HEK293 (cell line): Measurements from ENCODE around the gene MINDY1.
A peak's percentile ranks its signal among the peaks of the same experiment; 100 is the strongest.

ENCODE experiments used
- GLI4 ChIP-seq: fragments of 450-650 bp; formaldehyde crosslinking; IDR thresholded peaks from 2 replicates; pipeline ENCODE4 v1.5.1; 2016; ENCODE audit warnings: missing biosample characterization, missing genetic modification characterization
- GLIS2 ChIP-seq: fragments of 450-650 bp; formaldehyde crosslinking; IDR thresholded peaks from 2 replicates; pipeline ENCODE4 v1.5.1; 2016; ENCODE audit warnings: missing biosample characterization, missing genetic modification characterization
- IKZF3 ChIP-seq: fragments of 450-650 bp; IDR thresholded peaks from 2 replicates; pipeline ENCODE4 v1.5.0; 2018; ENCODE audit warnings: missing biosample characterization, mild to moderate bottlenecking, missing genetic modification characterization, moderate library complexity
- KLF1 ChIP-seq: fragments of 450-650 bp; formaldehyde crosslinking; IDR thresholded peaks from 2 replicates; pipeline ENCODE4 v1.5.1; 2016; ENCODE audit warnings: missing biosample characterization, missing genetic modification characterization
- SP7 ChIP-seq: fragments of 450-650 bp; formaldehyde crosslinking; IDR thresholded peaks from 2 replicates; pipeline ENCODE4 v1.5.1; 2016; ENCODE audit warnings: missing biosample characterization, missing genetic modification characterization
- ZBTB17 ChIP-seq: fragments of 450-650 bp; formaldehyde crosslinking; IDR thresholded peaks from 2 replicates; pipeline ENCODE4 v1.5.1; 2016; ENCODE audit warnings: missing biosample characterization, missing genetic modification characterization
- ZBTB20 ChIP-seq: fragments of 450-650 bp; formaldehyde crosslinking; IDR thresholded peaks from 2 replicates; pipeline ENCODE4 v1.5.1; 2016; ENCODE audit warnings: missing biosample characterization, missing genetic modification characterization
- ZFP37 ChIP-seq: fragments of 450-650 bp; formaldehyde crosslinking; IDR thresholded peaks from 2 replicates; pipeline ENCODE4 v1.5.1; 2016; ENCODE audit warnings: missing biosample characterization, missing genetic modification characterization
- ZNF133 ChIP-seq: fragments of 450-650 bp; formaldehyde crosslinking; IDR thresholded peaks from 2 replicates; pipeline ENCODE4 v1.5.1; 2016; ENCODE audit warnings: missing biosample characterization, missing genetic modification characterization
- ZNF184 ChIP-seq: fragments of 450-650 bp; IDR thresholded peaks from 2 replicates; pipeline ENCODE4 v1.5.1; 2018; ENCODE audit warnings: missing biosample characterization, mild to moderate bottlenecking, missing genetic modification characterization
- ZNF48 ChIP-seq: fragments of 450-650 bp; formaldehyde crosslinking; IDR thresholded peaks from 2 replicates; pipeline ENCODE4 v1.5.1; 2016; ENCODE audit warnings: missing biosample characterization, missing genetic modification characterization
- ZNF600 ChIP-seq: fragments of 450-650 bp; formaldehyde crosslinking; IDR thresholded peaks from 2 replicates; pipeline ENCODE4 v1.5.1; 2016; ENCODE audit warnings: missing biosample characterization, missing genetic modification characterization
- ZNF76 ChIP-seq: fragments of 450-650 bp; formaldehyde crosslinking; IDR thresholded peaks from 2 replicates; pipeline ENCODE4; 2016; ENCODE audit warnings: low read depth, missing biosample characterization, missing genetic modification characterization, borderline replicate concordance
- ZNF843 ChIP-seq: fragments of 450-650 bp; formaldehyde crosslinking; IDR thresholded peaks from 2 replicates; pipeline ENCODE4 v1.5.1; 2016; ENCODE audit warnings: missing biosample characterization, missing genetic modification characterization
- ZSCAN23 ChIP-seq: fragments of 450-650 bp; formaldehyde crosslinking; IDR thresholded peaks from 2 replicates; pipeline ENCODE4 v1.5.1; 2016; ENCODE audit warnings: missing biosample characterization, missing genetic modification characterization
- ZSCAN30 ChIP-seq: fragments of 450-650 bp; IDR thresholded peaks from 2 replicates; pipeline ENCODE4 v1.5.1; 2018; ENCODE audit warnings: missing biosample characterization, mild to moderate bottlenecking, missing genetic modification characterization, moderate library complexity
- TF ChIP-seq, protein P1 (sequence below): fragments of 450-650 bp; formaldehyde crosslinking; IDR thresholded peaks from 2 replicates; pipeline ENCODE4 v1.5.1; 2016; ENCODE audit warnings: missing biosample characterization, missing genetic modification characterization
- TF ChIP-seq, protein P2 (sequence below): fragments of 450-650 bp; formaldehyde crosslinking; IDR thresholded peaks from 2 replicates; pipeline ENCODE4 v1.5.1; 2016; ENCODE audit warnings: missing biosample characterization, missing genetic modification characterization
- TF ChIP-seq, protein P3 (sequence below): fragments of 450-650 bp; formaldehyde crosslinking; IDR thresholded peaks from 2 replicates; pipeline ENCODE4 v1.5.1; 2016; ENCODE audit warnings: missing biosample characterization, missing genetic modification characterization
- TF ChIP-seq, protein P4 (sequence below): fragments of 450-650 bp; formaldehyde crosslinking; IDR thresholded peaks from 2 replicates; pipeline ENCODE4 v1.5.1; 2016; ENCODE audit warnings: missing biosample characterization, missing genetic modification characterization
- TF ChIP-seq, protein P5 (sequence below): fragments of 450-650 bp; formaldehyde crosslinking; IDR thresholded peaks from 2 replicates; pipeline ENCODE4 v1.5.1; 2016; ENCODE audit warnings: missing biosample characterization, missing genetic modification characterization
- TF ChIP-seq, protein P6 (sequence below): fragments of 450-650 bp; formaldehyde crosslinking; IDR thresholded peaks from 2 replicates; pipeline ENCODE4 v1.5.1; 2017; ENCODE audit warnings: missing biosample characterization, missing genetic modification characterization

The MINDY1 gene

DNA sequence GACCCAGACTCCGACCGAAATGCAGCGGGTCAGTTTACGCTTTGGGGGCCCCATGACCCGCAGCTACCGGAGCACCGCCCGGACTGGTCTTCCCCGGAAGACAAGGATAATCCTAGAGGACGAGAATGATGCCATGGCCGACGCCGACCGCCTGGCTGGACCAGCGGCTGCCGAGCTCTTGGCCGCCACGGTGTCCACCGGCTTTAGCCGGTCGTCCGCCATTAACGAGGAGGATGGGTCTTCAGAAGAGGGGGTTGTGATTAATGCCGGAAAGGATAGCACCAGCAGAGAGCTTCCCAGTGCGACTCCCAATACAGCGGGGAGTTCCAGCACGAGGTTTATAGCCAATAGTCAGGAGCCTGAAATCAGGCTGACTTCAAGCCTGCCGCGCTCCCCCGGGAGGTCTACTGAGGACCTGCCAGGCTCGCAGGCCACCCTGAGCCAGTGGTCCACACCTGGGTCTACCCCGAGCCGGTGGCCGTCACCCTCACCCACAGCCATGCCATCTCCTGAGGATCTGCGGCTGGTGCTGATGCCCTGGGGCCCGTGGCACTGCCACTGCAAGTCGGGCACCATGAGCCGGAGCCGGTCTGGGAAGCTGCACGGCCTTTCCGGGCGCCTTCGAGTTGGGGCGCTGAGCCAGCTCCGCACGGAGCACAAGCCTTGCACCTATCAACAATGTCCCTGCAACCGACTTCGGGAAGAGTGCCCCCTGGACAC, 41.4 kb upstream of the MINDY1 start (continued):
- TF ChIP-seq GLIS2 (tag by site-specific recombination) (peak; percentile 27), ZFP37 (tag by site-specific recombination) (0 out of 2 replicates have a peak, but pooled peaks have one; percentile 27), ZNF843 (no peak), ZNF133 (tag by site-specific recombination) (no peak), IKZF3 (tag by site-specific recombination) (no peak), ZNF184 (tag by site-specific recombination) (no peak), ZNF600 (tag by site-specific recombination) (peak; percentile 74), ZBTB20 (tag by site-specific recombination) (0 out of 2 replicates have a peak, but pooled peaks have one; percentile 81), ZNF76 (peak; percentile 57; the same call in 1 of the 2 replicates), SP7 (tag by site-specific recombination) (0 out of 2 replicates have a peak, but pooled peaks have one; percentile 11), ZNF48 (no peak), ZSCAN23 (tag by site-specific recombination) (no peak), ZBTB17 (tag by site-specific recombination) (peak; percentile 73), KLF1 (no peak), GLI4 (no peak), ZSCAN30 (tag by site-specific recombination) (peak; percentile 9; the same call in 1 of the 2 replicates)
- TF ChIP-seq, protein P1, sequence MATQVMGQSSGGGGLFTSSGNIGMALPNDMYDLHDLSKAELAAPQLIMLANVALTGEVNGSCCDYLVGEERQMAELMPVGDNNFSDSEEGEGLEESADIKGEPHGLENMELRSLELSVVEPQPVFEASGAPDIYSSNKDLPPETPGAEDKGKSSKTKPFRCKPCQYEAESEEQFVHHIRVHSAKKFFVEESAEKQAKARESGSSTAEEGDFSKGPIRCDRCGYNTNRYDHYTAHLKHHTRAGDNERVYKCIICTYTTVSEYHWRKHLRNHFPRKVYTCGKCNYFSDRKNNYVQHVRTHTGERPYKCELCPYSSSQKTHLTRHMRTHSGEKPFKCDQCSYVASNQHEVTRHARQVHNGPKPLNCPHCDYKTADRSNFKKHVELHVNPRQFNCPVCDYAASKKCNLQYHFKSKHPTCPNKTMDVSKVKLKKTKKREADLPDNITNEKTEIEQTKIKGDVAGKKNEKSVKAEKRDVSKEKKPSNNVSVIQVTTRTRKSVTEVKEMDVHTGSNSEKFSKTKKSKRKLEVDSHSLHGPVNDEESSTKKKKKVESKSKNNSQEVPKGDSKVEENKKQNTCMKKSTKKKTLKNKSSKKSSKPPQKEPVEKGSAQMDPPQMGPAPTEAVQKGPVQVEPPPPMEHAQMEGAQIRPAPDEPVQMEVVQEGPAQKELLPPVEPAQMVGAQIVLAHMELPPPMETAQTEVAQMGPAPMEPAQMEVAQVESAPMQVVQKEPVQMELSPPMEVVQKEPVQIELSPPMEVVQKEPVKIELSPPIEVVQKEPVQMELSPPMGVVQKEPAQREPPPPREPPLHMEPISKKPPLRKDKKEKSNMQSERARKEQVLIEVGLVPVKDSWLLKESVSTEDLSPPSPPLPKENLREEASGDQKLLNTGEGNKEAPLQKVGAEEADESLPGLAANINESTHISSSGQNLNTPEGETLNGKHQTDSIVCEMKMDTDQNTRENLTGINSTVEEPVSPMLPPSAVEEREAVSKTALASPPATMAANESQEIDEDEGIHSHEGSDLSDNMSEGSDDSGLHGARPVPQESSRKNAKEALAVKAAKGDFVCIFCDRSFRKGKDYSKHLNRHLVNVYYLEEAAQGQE (tag by site-specific recombination), result no peak
- TF ChIP-seq, protein P2, sequence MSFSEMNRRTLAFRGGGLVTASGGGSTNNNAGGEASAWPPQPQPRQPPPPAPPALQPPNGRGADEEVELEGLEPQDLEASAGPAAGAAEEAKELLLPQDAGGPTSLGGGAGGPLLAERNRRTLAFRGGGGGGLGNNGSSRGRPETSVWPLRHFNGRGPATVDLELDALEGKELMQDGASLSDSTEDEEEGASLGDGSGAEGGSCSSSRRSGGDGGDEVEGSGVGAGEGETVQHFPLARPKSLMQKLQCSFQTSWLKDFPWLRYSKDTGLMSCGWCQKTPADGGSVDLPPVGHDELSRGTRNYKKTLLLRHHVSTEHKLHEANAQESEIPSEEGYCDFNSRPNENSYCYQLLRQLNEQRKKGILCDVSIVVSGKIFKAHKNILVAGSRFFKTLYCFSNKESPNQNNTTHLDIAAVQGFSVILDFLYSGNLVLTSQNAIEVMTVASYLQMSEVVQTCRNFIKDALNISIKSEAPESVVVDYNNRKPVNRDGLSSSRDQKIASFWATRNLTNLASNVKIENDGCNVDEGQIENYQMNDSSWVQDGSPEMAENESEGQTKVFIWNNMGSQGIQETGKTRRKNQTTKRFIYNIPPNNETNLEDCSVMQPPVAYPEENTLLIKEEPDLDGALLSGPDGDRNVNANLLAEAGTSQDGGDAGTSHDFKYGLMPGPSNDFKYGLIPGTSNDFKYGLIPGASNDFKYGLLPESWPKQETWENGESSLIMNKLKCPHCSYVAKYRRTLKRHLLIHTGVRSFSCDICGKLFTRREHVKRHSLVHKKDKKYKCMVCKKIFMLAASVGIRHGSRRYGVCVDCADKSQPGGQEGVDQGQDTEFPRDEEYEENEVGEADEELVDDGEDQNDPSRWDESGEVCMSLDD, result no peak
- TF ChIP-seq, protein P3, sequence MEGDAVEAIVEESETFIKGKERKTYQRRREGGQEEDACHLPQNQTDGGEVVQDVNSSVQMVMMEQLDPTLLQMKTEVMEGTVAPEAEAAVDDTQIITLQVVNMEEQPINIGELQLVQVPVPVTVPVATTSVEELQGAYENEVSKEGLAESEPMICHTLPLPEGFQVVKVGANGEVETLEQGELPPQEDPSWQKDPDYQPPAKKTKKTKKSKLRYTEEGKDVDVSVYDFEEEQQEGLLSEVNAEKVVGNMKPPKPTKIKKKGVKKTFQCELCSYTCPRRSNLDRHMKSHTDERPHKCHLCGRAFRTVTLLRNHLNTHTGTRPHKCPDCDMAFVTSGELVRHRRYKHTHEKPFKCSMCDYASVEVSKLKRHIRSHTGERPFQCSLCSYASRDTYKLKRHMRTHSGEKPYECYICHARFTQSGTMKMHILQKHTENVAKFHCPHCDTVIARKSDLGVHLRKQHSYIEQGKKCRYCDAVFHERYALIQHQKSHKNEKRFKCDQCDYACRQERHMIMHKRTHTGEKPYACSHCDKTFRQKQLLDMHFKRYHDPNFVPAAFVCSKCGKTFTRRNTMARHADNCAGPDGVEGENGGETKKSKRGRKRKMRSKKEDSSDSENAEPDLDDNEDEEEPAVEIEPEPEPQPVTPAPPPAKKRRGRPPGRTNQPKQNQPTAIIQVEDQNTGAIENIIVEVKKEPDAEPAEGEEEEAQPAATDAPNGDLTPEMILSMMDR (tag by site-specific recombination), result peak; percentile 68; the same call in 1 of the 2 replicates
- TF ChIP-seq, protein P4, sequence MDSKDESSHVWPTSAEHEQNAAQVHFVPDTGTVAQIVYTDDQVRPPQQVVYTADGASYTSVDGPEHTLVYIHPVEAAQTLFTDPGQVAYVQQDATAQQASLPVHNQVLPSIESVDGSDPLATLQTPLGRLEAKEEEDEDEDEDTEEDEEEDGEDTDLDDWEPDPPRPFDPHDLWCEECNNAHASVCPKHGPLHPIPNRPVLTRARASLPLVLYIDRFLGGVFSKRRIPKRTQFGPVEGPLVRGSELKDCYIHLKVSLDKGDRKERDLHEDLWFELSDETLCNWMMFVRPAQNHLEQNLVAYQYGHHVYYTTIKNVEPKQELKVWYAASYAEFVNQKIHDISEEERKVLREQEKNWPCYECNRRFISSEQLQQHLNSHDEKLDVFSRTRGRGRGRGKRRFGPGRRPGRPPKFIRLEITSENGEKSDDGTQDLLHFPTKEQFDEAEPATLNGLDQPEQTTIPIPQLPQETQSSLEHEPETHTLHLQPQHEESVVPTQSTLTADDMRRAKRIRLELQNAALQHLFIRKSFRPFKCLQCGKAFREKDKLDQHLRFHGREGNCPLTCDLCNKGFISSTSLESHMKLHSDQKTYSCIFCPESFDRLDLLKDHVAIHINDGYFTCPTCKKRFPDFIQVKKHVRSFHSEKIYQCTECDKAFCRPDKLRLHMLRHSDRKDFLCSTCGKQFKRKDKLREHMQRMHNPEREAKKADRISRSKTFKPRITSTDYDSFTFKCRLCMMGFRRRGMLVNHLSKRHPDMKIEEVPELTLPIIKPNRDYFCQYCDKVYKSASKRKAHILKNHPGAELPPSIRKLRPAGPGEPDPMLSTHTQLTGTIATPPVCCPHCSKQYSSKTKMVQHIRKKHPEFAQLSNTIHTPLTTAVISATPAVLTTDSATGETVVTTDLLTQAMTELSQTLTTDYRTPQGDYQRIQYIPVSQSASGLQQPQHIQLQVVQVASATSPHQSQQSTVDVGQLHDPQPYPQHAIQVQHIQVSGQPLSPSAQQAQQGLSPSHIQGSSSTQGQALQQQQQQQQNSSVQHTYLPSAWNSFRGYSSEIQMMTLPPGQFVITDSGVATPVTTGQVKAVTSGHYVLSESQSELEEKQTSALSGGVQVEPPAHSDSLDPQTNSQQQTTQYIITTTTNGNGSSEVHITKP (tag by site-specific recombination), result 0 out of 2 replicates have a peak, but pooled peaks have one; percentile 10
- TF ChIP-seq, protein P5, sequence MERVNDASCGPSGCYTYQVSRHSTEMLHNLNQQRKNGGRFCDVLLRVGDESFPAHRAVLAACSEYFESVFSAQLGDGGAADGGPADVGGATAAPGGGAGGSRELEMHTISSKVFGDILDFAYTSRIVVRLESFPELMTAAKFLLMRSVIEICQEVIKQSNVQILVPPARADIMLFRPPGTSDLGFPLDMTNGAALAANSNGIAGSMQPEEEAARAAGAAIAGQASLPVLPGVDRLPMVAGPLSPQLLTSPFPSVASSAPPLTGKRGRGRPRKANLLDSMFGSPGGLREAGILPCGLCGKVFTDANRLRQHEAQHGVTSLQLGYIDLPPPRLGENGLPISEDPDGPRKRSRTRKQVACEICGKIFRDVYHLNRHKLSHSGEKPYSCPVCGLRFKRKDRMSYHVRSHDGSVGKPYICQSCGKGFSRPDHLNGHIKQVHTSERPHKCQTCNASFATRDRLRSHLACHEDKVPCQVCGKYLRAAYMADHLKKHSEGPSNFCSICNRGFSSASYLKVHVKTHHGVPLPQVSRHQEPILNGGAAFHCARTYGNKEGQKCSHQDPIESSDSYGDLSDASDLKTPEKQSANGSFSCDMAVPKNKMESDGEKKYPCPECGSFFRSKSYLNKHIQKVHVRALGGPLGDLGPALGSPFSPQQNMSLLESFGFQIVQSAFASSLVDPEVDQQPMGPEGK (tag by site-specific recombination), result peak; percentile 1
- TF ChIP-seq, protein P6, sequence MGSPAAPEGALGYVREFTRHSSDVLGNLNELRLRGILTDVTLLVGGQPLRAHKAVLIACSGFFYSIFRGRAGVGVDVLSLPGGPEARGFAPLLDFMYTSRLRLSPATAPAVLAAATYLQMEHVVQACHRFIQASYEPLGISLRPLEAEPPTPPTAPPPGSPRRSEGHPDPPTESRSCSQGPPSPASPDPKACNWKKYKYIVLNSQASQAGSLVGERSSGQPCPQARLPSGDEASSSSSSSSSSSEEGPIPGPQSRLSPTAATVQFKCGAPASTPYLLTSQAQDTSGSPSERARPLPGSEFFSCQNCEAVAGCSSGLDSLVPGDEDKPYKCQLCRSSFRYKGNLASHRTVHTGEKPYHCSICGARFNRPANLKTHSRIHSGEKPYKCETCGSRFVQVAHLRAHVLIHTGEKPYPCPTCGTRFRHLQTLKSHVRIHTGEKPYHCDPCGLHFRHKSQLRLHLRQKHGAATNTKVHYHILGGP, result no peak
